ENCODE data around the gene PHF21A.

- no peak for TF ChIP-seq CTCF (IDR thresholded peaks at IDR 0.05)
- no peak for TF ChIP-seq POLR2A (IDR thresholded peaks at IDR 0.05)
- TF ChIP-seq POLR2AphosphoS5 (IDR thresholded peaks at IDR 0.05) = no peak
These were observed 12.8 kb upstream of the PHF21A start for GRCh38 chr11:46134061-46134460.
